HFF-Myc (cell line): ENCODE results near the gene IFI6.

Experiments used
- DNase-seq: peaks from one replicate; pipeline ENCODE4 v3.0.0-alpha.2; 2011; ENCODE audit warnings: low read depth; ENCODE audit errors: extremely low read depth
- H3K4me3 ChIP-seq: replicated peaks from 2 replicates; pipeline ENCODE4 v1.5.1; 2011; ENCODE audit warnings: low read depth, mild to moderate bottlenecking, control low read depth, low read length
- CTCF ChIP-seq: IDR thresholded peaks from 2 replicates; pipeline ENCODE4 v1.5.1; 2012; ENCODE audit warnings: mild to moderate bottlenecking, low read depth, low read length, control low read depth; ENCODE audit errors: missing control alignments

IFI6 gene

DNA sequence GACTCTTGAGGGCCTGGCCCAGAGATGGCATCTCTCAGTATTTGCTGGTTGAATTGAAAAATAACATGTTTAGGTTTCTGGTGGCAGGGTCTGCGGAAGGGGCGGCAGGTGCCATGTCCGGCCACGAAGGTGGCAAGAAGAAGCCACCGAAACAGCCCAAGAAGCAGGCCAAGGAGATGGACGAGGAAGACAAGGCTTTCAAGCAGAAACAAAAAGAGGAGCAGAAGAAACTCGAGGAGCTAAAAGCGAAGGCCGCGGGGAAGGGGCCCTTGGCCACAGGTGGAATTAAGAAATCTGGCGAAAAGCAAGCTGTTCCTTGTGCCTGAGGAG, 22.7 kb downstream of the IFI6 start:
- no peak for DNase-seq
- no peak for TF ChIP-seq CTCF
- H3K4me3 ChIP-seq: no peak overlapping the region

- no peak for TF ChIP-seq CTCF
- DNase-seq: no peak
- no peak overlapping the region for H3K4me3 ChIP-seq
These were observed 23.2 kb downstream of the IFI6 start for GRCh38 chr1:27648602-27649305.

DNA sequence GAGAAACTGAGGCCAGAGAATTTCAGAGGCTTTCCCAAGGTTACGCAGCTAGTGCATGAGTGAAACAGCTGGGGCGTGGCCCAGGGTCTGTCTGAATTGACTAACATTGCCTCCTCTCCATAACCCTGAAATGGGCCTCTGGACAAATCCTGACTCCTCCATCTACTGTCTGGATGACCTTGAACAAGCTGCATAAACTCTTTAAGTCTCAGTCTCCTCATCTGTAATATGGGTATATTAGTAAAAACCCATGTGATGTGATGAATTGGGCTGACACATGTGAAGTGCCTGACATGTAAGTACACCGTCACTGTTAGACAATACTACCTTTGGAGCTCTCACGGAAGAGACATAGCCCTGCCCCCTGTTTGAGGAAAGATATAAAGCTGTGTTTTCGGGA, 24.7 kb downstream of the IFI6 start:
- TF ChIP-seq CTCF: no peak
- no peak for DNase-seq
- no peak overlapping the region for H3K4me3 ChIP-seq

DNA sequence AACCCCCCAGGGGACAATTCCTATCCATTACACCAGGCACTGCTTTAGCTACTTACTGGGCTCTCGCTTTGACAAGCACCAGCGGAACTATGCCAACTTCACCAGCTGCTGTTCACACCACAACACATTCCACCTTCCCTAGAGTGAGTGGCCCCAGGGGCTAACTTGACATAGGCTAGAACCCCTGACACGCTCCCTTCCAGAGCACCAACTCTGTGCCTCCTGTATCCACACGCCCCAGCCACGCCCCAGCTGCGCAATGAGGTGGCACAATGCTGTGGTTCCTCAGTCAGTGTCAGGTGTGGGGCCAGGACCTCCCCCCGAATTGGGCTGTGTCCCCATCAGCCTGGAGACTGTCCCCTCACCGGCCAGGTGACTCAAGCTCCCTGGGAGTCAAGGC, 25.3 kb downstream of the IFI6 start:
- no peak overlapping the region for H3K4me3 ChIP-seq
- DNase-seq: no peak
- TF ChIP-seq CTCF: no peak

GRCh38 chr1:27645071-27645415, 26.9 kb downstream of the IFI6 start:
- no peak overlapping the region for H3K4me3 ChIP-seq
- TF ChIP-seq CTCF: no peak
- no peak for DNase-seq

DNA sequence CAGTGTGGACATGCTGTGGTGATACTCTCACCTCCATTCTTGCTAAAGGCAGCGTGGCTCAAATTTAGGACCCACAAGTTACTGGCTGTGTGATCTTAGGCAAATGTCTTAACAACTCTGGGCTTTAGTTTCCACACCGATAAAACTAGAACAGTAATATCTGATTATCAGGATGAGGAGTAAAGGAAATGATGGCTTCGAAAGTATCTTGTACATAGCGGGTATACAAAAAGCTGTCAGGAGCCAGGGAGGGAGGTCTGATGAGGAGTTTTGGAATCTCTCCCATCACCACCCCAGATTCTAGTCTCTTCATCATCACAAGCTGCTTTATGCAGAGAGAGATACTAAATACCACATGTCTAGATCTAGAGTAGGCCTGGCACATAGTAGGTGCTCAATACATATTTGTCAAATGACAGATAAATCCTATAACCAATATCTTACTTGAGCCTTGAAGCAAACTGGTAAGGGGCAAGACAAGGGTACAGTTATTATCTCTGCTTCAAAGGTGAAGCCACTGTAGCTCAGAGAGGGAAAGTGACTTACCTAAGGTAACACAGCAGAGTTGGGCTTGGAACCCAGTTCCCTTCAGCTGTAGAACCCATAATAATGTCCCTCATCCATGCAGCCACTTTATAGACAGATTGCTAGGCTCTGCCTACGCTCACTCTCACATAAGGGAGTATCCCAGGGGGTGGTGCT, 27.5 kb downstream of the IFI6 start:
- TF ChIP-seq CTCF: no peak
- no peak for DNase-seq
- no peak overlapping the region for H3K4me3 ChIP-seq
